LNCAP (cell line): ENCODE measurements around the gene NKX6-1.

Source experiments
- CTCF ChIP-seq: fragments of 450-650 bp; IDR thresholded peaks from 2 replicates; pipeline ENCODE4 v1.5.1; 2017; ENCODE audit warnings: mild to moderate bottlenecking

The NKX6-1 gene

GRCh38 chr4:84529169-84529751 lies 30.2 kb upstream of the NKX6-1 start:
- peak; percentile 73 for TF ChIP-seq CTCF

- no peak for TF ChIP-seq CTCF
Measured at GRCh38 chr4:84527391-84527790, 28.3 kb upstream of the NKX6-1 start.

GRCh38 chr4:84515075-84515474 lies 16.0 kb upstream of the NKX6-1 start:
- no peak for TF ChIP-seq CTCF

GRCh38 chr4:84512277-84512676 lies 13.2 kb upstream of the NKX6-1 start:
- no peak for TF ChIP-seq CTCF

GRCh38 chr4:84511703-84512102 lies 12.6 kb upstream of the NKX6-1 start:
- no peak for TF ChIP-seq CTCF

- TF ChIP-seq CTCF: no peak
Measured at GRCh38 chr4:84507941-84508340, 8.8 kb upstream of the NKX6-1 start.

- TF ChIP-seq CTCF: no peak
Measured at GRCh38 chr4:84504821-84505220, 5.7 kb upstream of the NKX6-1 start.
